GM12878 (cell line): Measurements from ENCODE around the gene JCHAIN. TPM values are rescaled to one million over a fixed set of nuclear protein-coding genes. Genes with fewer than 3 reads are reported as not detected.

Source experiments
- ATAC-seq: fragments of 200-7000 bp; cut with Tn5 transposase; 3 replicates; pipeline ENCODE4 v1.9.1; 2020; ENCODE audit warnings: mild to moderate bottlenecking, moderate library complexity
- BruUV-seq: library from RNA; stranded (reverse); fragments of 400-500 nt; replicated peaks from 2 replicates; lab custom pipeline; 2021; lab: Mats Ljungman, UMichigan
- CTCF ChIA-PET: fragments of 300-600 bp; sonication (Branson Sonifier 250); formaldehyde crosslinking; extraction: SDS; loops from one replicate; lab custom pipeline; 2021; ENCODE audit warnings: inconsistent platforms; lab: Yijun Ruan, JAX
- POLR2A ChIA-PET: fragments of 350-600 bp; formaldehyde crosslinking; extraction: SDS; loops from one replicate; lab custom pipeline; 2021; ENCODE audit warnings: inconsistent platforms; lab: Charles Lee
- RAD21 ChIA-PET: fragments of 300-600 bp; sonication (Branson Sonifier 250); formaldehyde crosslinking; loops from one replicate; lab custom pipeline; 2023; ENCODE audit warnings: antibody characterized with exemption; ENCODE audit not compliant: unreplicated experiment; lab: Charles Lee
- SMC1A ChIA-PET: fragments of 300-600 bp; sonication (Branson Sonifier 250); formaldehyde crosslinking; loops from one replicate; lab custom pipeline; 2023; ENCODE audit not compliant: unreplicated experiment, uncharacterized antibody; lab: Charles Lee
- DNase-seq: peaks from one replicate; pipeline ENCODE4 v3.0.0-alpha.2; 2011; ENCODE audit warnings: low read depth, low spot score
- FAIRE-seq: peaks from 3 replicates; lab custom pipeline; 2011; peaks lifted over from hg19 to GRCh38; lab: Jason Lieb, UNC
- H2AFZ ChIP-seq: 2 replicates; pipeline ENCODE4 v1.6.0; 2011; ENCODE audit warnings: low read depth, low read length, control low read depth; ENCODE audit not compliant: control insufficient read depth
- H3K27ac ChIP-seq: 2 replicates; pipeline ENCODE4 v1.5.1; 2011; ENCODE audit warnings: control low read depth; ENCODE audit not compliant: control insufficient read depth, insufficient read depth
- H3K27me3 ChIP-seq, 2 experiments: replicated peaks in 1 of 2; 2 replicates each; pipeline versions ENCODE4 v1.6.0 to v1.6.1; 2011; ENCODE audit warnings: low read length in 1 of 2; ENCODE audit not compliant: control insufficient read depth in 2 of 2, insufficient read depth in 2 of 2
- H3K36me3 ChIP-seq, 2 experiments: 2 replicates each; pipeline ENCODE4 v1.5.1; 2011; ENCODE audit warnings: low read length in 1 of 2; ENCODE audit not compliant: control insufficient read depth in 2 of 2, insufficient read depth in 2 of 2
- H3K4me1 ChIP-seq: 2 replicates; pipeline ENCODE4 v1.6.1; 2011; ENCODE audit warnings: mild to moderate bottlenecking, low read length, moderate library complexity, mixed read lengths; ENCODE audit not compliant: control insufficient read depth, insufficient read depth
- H3K4me2 ChIP-seq: 2 replicates; pipeline ENCODE4 v1.6.0; 2011; ENCODE audit warnings: control low read depth; ENCODE audit not compliant: control insufficient read depth, insufficient read depth
- H3K4me3 ChIP-seq: fragments of 200-600 bp; sonication (generic); 2 replicates; pipeline ENCODE4 v1.5.1; 2016
- H3K79me2 ChIP-seq: 2 replicates; pipeline ENCODE4 v1.6.0; 2011; ENCODE audit warnings: low read length; ENCODE audit not compliant: control insufficient read depth, insufficient read depth
- H3K9ac ChIP-seq: 2 replicates; pipeline ENCODE4 v1.8.0; 2011; ENCODE audit warnings: low read length, control low read depth, mixed read lengths; ENCODE audit not compliant: control insufficient read depth, insufficient read depth
- H3K9me3 ChIP-seq: replicated peaks from 3 replicates; pipeline ENCODE4 v1.5.1; 2011; ENCODE audit warnings: mild to moderate bottlenecking, low read length; ENCODE audit not compliant: control insufficient read depth, insufficient read depth
- H4K20me1 ChIP-seq: 2 replicates; pipeline ENCODE4 v1.6.0; 2011; ENCODE audit not compliant: control insufficient read depth, insufficient read depth
- PAX5 ChIP-seq: IDR thresholded peaks from 2 replicates; pipeline ENCODE4 v1.6.1; 2011; ENCODE audit warnings: low read depth, low read length, borderline replicate concordance
- TCF3 ChIP-seq: IDR thresholded peaks from 2 replicates; pipeline ENCODE4 v1.6.1; 2012; ENCODE audit warnings: low read depth, mild to moderate bottlenecking, low read length, borderline replicate concordance; ENCODE audit not compliant: insufficient read depth
- WGBS: methylation state at CpG from one replicate; pipeline ENCODE4 v1.1.6; 2016; ENCODE audit warnings: low lambda C conversion rate; ENCODE audit not compliant: insufficient replicate concordance, insufficient coverage; ENCODE audit errors: missing lambda C conversion rate; 5-methylcytosine and 5-hydroxymethylcytosine counted together
- in situ Hi-C: fragments of 300-500 bp; cut with MboI; formaldehyde crosslinking; loops from 9 replicates; pipeline ENCODE4 v1.14.3; 2018; ENCODE audit warnings: mixed read lengths
- intact Hi-C: fragments of 100-400 bp; cut with micrococcal nuclease; formaldehyde crosslinking; loops from one replicate; pipeline ENCODE4 v1.14.2; 2022; ENCODE audit not compliant: unreplicated experiment
- polyA plus RNA-seq, 11 experiments: library from polyadenylated mRNA; depleted of rRNA in 4 of 11; unstranded in 6 of 11; stranded (reverse) in 5 of 11; fragments of >200 nt; fragmentation: Nextera tagmentation in 4 of 11; fragmentation: Illumina TruSeq in 1 of 11; extraction: Ambion mirVana in 4 of 11; extraction: Trizol in 1 of 11; gene quantifications; 1 replicate in 1 of 11; 2 replicates in 10 of 11; pipeline versions ENCODE4 v1.2.1 to v1.2.3, GENCODE V29; 2011 to 2016; ENCODE audit warnings: inconsistent platforms in 2 of 11, missing spikeins in 2 of 11, low read depth in 1 of 11
- total RNA-seq, 4 experiments: library from RNA; depleted of rRNA in 3 of 4; stranded (reverse); fragments of >200 nt in 3 of 4; fragmentation: Illumina TruSeq in 1 of 4; extraction: Trizol in 1 of 4; gene quantifications; 2 replicates each; pipeline versions ENCODE4 v1.2.1 to v1.2.3, GENCODE V29; 2013 to 2021
- TF ChIP-seq, protein P1 (sequence below): fragments of 450-650 bp; formaldehyde crosslinking; IDR thresholded peaks from 2 replicates; pipeline ENCODE4 v1.4.0; 2020; ENCODE audit warnings: mild to moderate bottlenecking, moderate library complexity

Gene JCHAIN
- total and polyA plus RNA-seq, 10 of the 15 experiments (the other 5 are each of a cell fraction or from before 2014, with no cell fraction given): 188 to 1,045 (median 486) TPM

GRCh38 chr4:70670332-70671014 lies 4.2 kb upstream of the JCHAIN start:
- ChIA-PET RAD21 (interaction anchor here (5.8 kb wide), 1 partner anchor 7 kb away, joined by 44 read pairs; no protein-coding TSS in a partner anchor), SMC1A (interaction anchor here (0.7 to 13.0 kb wide), 7 partner anchors 9 to 132 kb away, joined by 3 to 170 read pairs (median 4); no protein-coding TSS in a partner anchor), POLR2A (interaction anchor here (0.9 to 1.0 kb wide), 2 partner anchors 9 to 12 kb away, joined by 3 to 4 read pairs; no protein-coding TSS in a partner anchor), CTCF (interaction anchor here (0.5 to 2.2 kb wide), 4 partner anchors 22 to 246 kb away, joined by 3 to 6 read pairs (median 3); no protein-coding TSS in a partner anchor)
- in situ Hi-C loops (no loop called here), intact Hi-C loops (no loop called here)
- ATAC-seq (no peak), DNase-seq (no peak), FAIRE-seq (no peak)
- H2AFZ ChIP-seq: no peak overlapping the region
- no peak overlapping the region for H3K4me3 ChIP-seq
- H3K4me2 ChIP-seq: no peak overlapping the region
- H3K79me2 ChIP-seq: peaks cover 2% of the 10 kb centered on the region; the same call in 1 of the 2 replicates
- H3K27ac ChIP-seq: no peak overlapping the region
- no TSS peak for BruUV-seq
- WGBS: 55% methylated on average over 5 of the region's 5 CpGs
- TF ChIP-seq, protein P1, sequence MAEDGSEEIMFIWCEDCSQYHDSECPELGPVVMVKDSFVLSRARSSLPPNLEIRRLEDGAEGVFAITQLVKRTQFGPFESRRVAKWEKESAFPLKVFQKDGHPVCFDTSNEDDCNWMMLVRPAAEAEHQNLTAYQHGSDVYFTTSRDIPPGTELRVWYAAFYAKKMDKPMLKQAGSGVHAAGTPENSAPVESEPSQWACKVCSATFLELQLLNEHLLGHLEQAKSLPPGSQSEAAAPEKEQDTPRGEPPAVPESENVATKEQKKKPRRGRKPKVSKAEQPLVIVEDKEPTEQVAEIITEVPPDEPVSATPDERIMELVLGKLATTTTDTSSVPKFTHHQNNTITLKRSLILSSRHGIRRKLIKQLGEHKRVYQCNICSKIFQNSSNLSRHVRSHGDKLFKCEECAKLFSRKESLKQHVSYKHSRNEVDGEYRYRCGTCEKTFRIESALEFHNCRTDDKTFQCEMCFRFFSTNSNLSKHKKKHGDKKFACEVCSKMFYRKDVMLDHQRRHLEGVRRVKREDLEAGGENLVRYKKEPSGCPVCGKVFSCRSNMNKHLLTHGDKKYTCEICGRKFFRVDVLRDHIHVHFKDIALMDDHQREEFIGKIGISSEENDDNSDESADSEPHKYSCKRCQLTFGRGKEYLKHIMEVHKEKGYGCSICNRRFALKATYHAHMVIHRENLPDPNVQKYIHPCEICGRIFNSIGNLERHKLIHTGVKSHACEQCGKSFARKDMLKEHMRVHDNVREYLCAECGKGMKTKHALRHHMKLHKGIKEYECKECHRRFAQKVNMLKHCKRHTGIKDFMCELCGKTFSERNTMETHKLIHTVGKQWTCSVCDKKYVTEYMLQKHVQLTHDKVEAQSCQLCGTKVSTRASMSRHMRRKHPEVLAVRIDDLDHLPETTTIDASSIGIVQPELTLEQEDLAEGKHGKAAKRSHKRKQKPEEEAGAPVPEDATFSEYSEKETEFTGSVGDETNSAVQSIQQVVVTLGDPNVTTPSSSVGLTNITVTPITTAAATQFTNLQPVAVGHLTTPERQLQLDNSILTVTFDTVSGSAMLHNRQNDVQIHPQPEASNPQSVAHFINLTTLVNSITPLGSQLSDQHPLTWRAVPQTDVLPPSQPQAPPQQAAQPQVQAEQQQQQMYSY: no peak
- no peak for TF ChIP-seq TCF3
- no peak for TF ChIP-seq PAX5
- no peaks in the 10 kb centered on the region for H4K20me1 ChIP-seq
- H3K9me3 ChIP-seq: no peaks in the 10 kb centered on the region
- H3K27me3 ChIP-seq: no peaks in the 10 kb centered on the region
- H3K4me1 ChIP-seq: peaks cover 9% of the 10 kb centered on the region
- H3K36me3 ChIP-seq: no peaks in the 10 kb centered on the region
- H3K9ac ChIP-seq: no peak overlapping the region
